ENCODE measurements around the gene ABCA4.
"Not testable (repeated sequence)": the region's sequence is repeated elsewhere in the genome, so short reads cannot be mapped to it uniquely, and the experiment has no call there.

Gene ABCA4

GRCh38 chr1:94011129-94011528, 109.8 kb downstream of the ABCA4 start:
- no peak for DNase-seq (ENCODE audit: low read depth in 1 of 2, low spot score in 1 of 2)

- DNase-seq (ENCODE audit: low read depth in 1 of 2, low spot score in 1 of 2): no peak
Measured at GRCh38 chr1:94009304-94009703, 111.6 kb downstream of the ABCA4 start.

GRCh38 chr1:94006604-94007003, 114.3 kb downstream of the ABCA4 start:
- no peak for DNase-seq (ENCODE audit: low read depth in 1 of 2, low spot score in 1 of 2)

DNA sequence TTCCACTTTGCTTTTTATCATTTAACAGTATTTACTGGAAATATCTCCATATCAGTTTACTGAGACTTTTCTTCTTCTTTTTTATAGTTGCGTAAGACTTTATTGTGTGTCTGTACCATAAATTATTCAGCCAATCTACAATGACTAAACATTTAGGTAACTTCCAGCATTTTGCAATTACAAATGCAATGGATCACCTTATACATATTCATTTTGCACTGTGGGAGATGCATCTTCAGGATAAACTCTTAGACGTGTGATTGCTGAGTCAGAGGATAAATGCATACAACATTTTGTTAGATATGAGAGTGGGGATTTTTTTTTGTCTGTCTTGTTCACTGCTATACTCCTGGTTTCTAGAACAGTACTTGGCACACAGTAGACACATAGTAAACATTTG, 116.0 kb downstream of the ABCA4 start:
- DNase-seq (ENCODE audit: low read depth in 1 of 2, low spot score in 1 of 2): no peak

- no peak for DNase-seq (ENCODE audit: low read depth in 1 of 2, low spot score in 1 of 2)
Measured at GRCh38 chr1:94002046-94002787, 118.7 kb downstream of the ABCA4 start.

DNA sequence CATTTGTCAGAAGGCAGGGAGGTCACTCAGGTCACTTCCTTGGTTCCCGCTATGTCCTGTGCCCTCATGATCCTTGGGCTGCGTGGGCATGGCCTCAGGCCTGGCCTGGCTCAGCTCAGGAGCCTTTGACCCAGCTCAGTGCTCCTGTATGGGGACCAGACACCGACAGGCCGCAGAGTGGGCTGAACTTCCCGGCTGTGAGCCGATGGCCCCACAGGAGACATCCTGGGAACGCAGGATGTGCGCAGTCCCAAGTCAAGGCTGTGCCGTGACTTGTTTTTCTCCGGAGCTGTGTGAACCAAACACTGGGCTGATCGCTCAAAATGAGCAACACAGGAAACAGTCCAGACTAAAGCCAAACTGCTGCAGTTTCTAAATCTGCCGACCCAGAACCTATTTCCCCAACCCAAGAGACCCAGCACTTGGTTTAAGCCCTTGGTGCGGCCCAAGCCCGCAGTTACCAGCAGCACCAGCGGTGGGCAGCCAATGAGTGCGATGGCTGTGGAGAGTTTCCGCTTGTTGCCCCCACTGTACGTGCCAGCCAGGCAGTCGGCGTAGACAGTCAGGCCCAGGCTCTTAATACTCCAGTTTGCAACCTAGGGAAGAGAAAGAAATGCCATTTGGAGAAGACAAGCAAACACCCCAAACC, 119.4 kb downstream of the ABCA4 start:
- DNase-seq (ENCODE audit: low read depth in 1 of 2, low spot score in 1 of 2): no peak

GRCh38 chr1:94000510-94001282, 120.3 kb downstream of the ABCA4 start:
- no peak for DNase-seq (ENCODE audit: low read depth in 1 of 2, low spot score in 1 of 2)

DNA sequence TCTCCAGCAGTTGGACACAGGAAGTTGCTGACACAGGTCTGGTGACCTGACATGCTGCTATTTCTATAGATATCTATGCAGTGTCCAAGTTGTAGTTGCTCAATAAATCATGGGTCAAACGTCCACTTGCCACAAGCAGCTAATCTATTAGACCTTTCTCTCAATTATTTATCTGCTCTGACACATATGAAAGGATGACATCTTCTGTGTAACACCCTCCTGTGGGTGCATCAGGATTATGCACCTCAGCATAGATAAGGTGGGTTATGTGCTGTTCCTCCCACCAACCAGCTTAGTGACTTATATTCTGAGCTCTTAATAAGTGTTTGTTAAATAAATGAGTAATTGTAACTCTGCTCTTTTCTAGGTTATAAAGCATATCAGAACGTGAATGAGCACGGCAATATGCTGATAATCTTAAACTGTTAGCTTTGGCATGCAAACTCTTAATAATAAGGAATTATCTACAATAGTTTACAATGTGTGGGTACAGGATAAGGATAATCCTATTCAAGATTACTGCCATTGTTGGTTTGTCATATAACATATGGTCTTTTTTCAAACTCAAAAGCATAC, 121.0 kb downstream of the ABCA4 start:
- no peak for DNase-seq (ENCODE audit: low read depth in 1 of 2, low spot score in 1 of 2)

DNA sequence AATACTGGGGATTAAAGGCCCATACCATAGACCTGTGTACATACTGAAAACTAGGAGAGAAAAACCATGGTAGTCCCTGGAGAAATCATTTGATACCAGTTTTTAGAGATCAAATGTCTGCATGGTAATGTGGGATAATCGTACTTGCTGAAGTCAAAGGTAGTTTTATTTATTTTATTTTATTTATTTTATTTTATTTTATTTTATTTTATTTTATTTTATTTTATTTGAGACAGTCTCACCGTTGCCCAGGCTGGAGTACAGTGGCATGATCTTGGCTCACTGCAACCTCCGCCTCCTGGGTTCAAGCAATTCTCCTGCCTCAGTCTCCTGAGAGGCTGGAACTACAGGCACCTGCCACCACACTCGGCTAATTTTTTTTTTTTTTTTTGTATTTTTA, 122.4 kb downstream of the ABCA4 start:
- DNase-seq (ENCODE audit: low read depth in 1 of 2, low spot score in 1 of 2): not testable (repeated sequence)

DNA sequence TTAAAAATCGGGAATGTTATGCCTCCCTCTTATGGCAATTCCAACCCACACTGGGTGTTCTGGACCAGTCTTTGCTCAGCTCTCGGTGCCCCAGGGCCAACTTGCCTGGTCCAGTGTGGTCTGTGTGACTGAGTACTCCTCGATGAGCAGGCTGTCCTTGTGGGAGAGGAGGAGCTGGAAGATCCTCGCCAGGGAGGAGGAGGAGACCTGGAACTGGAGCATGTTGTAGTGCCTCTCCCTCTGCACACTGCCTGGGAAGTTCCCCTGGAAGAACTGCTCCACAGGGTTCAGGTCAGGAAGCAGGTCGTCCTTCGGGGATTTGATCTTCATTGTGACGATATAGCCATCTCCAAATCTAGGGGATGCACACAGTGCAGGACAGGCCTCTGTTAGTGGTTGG, 123.2 kb downstream of the ABCA4 start:
- DNase-seq (ENCODE audit: low read depth in 1 of 2, low spot score in 1 of 2): no peak

DNA sequence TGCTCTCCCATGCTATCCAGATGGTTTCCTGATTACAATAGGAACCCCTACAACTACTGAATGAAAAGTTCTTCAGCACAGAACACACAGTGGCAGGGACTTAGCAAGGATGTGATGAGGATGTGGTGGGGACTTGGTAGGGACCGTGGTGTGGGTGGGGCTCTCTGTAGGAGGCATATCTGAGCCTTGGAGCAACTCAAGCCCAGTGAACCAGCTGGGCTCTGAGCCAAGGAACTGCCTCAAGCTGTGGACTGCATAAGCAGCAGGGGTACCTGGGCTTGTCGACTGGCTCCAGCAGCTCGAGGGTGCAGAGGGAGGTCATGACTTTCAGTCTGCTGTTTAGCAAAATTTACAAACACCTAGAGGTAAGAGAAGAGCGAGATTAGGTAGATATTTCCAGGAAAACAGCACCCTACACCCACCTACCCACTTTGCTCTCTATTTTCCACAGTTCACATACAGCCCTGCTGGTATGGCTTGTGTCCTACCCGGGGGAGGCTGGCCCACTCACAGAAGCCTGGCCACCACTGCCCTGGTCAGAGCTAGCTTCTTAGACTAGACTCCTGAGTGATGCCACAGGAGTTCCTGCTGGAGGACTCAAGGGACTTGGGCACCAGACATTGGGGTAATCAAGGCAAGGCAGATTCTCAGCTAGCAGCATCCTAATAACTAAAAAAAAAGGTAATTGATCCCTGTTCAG, 125.0 kb downstream of the ABCA4 start:
- DNase-seq (ENCODE audit: low read depth in 1 of 2, low spot score in 1 of 2): no peak

GRCh38 chr1:93993731-93994130, 127.2 kb downstream of the ABCA4 start:
- no peak for DNase-seq (ENCODE audit: low read depth in 1 of 2, low spot score in 1 of 2)

GRCh38 chr1:93992954-93993353, 128.0 kb downstream of the ABCA4 start:
- DNase-seq (ENCODE audit: low read depth in 1 of 2, low spot score in 1 of 2): no peak

GRCh38 chr1:93992190-93992589, 128.8 kb downstream of the ABCA4 start:
- no peak for DNase-seq (ENCODE audit: low read depth in 1 of 2, low spot score in 1 of 2)

DNA sequence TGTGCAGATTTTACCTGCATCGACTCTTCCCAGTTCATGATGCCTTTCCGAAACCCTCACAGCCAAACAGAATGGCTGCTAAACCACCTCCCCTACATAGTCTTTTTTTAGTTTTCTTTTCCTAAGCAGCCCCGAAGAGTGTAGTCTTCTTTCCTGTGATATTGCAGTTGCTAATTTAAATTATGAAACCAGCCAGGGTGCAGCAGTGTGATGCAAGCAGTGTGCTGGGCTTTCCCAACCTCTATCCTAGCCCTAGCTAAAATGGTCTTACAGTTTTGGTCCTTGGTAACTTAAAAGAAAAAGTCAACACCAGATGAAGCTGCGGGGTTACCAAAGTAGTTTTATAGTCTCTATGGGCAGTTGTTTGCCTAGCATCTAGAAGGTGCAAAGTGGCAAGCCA, 129.7 kb downstream of the ABCA4 start:
- DNase-seq (ENCODE audit: low read depth in 1 of 2, low spot score in 1 of 2): no peak

GRCh38 chr1:93990477-93990876, 130.5 kb downstream of the ABCA4 start:
- not testable (repeated sequence) for DNase-seq (ENCODE audit: low read depth in 1 of 2, low spot score in 1 of 2)

DNA sequence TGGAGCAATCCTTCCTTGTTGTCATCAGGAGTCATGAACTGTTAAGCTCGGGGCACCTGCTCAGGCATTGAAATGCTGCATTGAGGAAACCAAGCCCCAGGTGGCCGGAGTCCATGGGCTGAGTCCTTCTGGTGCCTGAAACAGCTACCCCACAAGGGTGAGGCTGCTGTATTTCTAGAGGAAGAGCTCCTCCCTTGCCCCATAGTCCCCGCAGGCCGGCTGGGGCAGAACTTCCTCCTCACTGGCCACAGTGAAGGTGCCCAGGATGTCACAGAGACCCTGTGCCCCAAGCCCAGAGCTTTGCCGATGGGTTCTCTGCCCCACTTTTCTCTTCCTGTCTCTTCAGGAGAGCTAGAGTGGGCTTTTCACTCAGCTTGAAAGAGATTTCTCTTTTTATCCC, 130.9 kb downstream of the ABCA4 start:
- no peak for DNase-seq (ENCODE audit: low read depth in 1 of 2, low spot score in 1 of 2)

- no peak for DNase-seq (ENCODE audit: low read depth in 1 of 2, low spot score in 1 of 2)
Measured at GRCh38 chr1:93989601-93990000, 131.3 kb downstream of the ABCA4 start.

GRCh38 chr1:93988634-93989350, 132.2 kb downstream of the ABCA4 start:
- DNase-seq (ENCODE audit: low read depth in 1 of 2, low spot score in 1 of 2): no peak

DNA sequence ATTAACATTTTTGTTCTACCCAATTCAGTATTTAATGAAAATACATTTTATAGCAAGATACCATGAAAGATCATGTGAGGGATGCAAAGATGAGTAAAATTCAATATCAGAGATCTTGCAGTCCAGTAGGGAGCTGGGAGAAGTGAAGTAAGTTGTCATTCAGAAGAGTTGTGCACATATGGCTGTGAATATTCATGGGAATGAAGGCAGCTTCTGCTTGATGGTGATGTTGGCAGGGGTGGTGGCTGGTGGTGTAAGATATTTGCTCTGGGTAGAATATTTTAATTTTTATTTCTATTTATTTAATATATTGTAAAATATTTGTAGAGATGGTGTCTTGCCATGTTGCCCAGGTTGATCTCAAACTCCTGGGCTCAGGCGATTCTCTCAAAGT, 139.7 kb downstream of the ABCA4 start:
- DNase-seq (ENCODE audit: low read depth in 1 of 2, low spot score in 1 of 2): no peak

All from stimulated activated CD4-positive, alpha-beta T cell treated with anti-CD3 and anti-CD28 coated beads, Interleukin-15, amount 100 ng/mL, for 1 hour (primary cell).